ENCODE measurements around the gene ASB6. TPM values are rescaled to one million over a fixed set of nuclear protein-coding genes. Genes with fewer than 3 reads are reported as not detected.
A peak's percentile ranks its signal among the peaks of the same experiment; 100 is the strongest.

The ASB6 gene
- total and polyA plus RNA-seq, 7 experiments from 2014 or later = 18.5 to 40.9 (median 28.1) TPM

DNA sequence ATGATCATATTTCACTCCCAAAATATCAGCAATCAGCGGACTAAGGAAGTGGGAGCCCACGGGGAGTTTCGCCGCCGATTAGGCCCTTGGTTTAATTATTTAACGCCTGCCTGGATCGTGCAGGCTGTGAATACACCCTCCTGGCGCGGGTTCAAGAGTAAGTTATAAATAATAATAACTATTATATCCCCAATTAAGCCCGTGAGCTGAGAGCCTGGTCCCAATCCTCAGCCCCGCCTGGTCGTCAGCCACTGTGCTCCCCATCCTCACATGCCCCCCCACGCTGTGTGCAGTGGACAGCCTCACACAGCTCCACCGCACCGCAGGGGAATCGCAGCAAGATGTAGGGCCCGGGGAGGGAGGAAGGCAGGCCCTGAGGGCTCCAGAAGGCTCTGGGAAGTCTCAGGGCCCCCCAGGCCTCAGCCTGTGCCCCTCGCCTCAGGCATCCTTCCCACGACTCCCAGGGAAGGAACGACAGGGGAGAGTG, 12.6 kb upstream of the ASB6 start:
- Histone ChIP-seq H3K4me3 (ENCODE audit: low read length) (no peak overlapping the region), H3K36me3 (ENCODE audit: control insufficient read depth in 2 of 3, insufficient read depth in 3 of 3, low read length in 3 of 3) (no peaks in the 10 kb centered on the region), H3K4me1 (ENCODE audit: control insufficient read depth in 2 of 2, insufficient read depth in 2 of 2, low read length in 2 of 2) (no peaks in the 10 kb centered on the region), H3K27me3 (ENCODE audit: control insufficient read depth in 2 of 2, insufficient read depth in 2 of 2, low read length in 2 of 2) (no peaks in the 10 kb centered on the region), H3K9me3 (ENCODE audit: control insufficient read depth in 2 of 3, low read length in 3 of 3) (no peaks in the 10 kb centered on the region), H3K27ac (ENCODE audit: low read depth, low read length) (no peak overlapping the region)
- DNase-seq (no peak), ATAC-seq (no peak)
- Mint-ChIP-seq H3K27ac (no peak overlapping the region), H3K36me3 (no peaks in the 10 kb centered on the region), H3K27me3 (peaks cover 0 to 3% (median 0%) of the 10 kb centered on the region in 5 donors), H3K4me1 (no peaks in the 10 kb centered on the region), H3K4me3 (no peak overlapping the region), H3K9me3 (no peaks in the 10 kb centered on the region)
- intact Hi-C loops (cut with micrococcal nuclease) = no loop called here
- ChIA-PET POLR2A (no interaction called here), CTCF (no interaction called here)

DNA sequence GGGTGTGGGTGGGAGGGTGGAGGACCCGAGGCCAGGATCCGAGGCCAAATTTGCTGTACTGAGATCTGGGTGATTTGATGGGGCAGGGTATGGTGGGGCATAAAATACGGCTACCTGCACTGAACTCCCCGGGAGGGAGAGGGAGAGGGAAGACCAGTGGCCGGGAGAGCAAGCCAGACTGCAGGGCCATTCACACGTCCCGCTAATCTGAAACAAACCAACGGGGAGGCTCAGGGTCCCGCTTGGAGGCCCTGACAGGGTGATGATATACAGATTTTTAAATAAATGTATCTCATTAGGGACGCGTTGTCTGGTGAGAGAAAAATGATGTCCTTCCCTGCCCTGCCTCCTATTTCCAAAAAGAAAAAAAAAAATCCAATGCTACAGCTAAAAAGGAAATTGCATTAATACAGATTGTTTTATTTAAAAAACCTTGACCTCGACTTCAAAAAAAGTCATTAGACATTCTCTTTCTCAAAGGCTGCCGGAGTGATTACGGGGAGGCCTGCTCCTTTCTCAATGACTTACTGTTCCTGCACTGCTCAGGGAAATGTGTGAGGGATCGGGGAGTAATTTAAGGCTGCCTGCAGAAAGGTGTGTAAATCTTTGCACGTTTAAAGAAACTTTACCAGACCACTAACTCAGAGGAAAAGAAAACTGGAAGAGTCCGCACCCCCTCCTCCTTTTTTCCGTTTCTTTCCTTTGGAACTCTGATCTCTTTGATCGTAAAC, 12.0 kb upstream of the ASB6 start:
- no peaks in the 10 kb centered on the region for H3K4me1 ChIP-seq (ENCODE audit: control insufficient read depth in 2 of 2, insufficient read depth in 2 of 2, low read length in 2 of 2)

DNA sequence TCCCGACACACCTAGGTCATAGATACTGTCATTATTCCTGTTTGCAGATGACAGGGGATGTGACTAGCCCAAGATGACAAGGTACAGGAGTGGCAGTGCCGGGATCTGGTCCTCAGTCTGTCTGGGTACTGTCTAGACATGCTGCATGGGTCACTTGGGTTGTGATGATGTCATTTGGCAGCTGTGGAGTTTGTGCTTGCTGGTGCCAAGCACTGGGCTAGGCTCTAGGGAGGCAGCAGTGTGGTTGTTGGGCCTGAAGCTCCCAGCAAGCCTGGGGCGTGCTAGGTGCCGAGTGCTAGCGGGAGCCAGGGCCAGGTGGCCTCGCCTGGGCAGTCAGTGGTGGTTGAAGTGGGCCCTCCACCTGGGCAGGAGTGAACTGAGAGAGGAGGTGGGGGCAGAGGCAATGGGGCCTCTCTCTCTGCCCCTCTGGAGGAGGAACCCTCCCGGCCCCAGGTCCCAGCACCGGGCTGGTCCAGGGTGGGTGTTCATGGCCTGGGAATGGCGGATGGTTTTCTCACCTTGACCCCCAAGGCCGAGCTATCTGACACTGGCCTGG, 8.8 kb upstream of the ASB6 start:
- DNase-seq (no peak), ATAC-seq (no peak)
- no peaks in the 10 kb centered on the region for H3K4me1 ChIP-seq (ENCODE audit: control insufficient read depth in 2 of 2, insufficient read depth in 2 of 2, low read length in 2 of 2)
- H3K27me3 ChIP-seq (ENCODE audit: control insufficient read depth in 2 of 2, insufficient read depth in 2 of 2, low read length in 2 of 2) = no peaks in the 10 kb centered on the region
- CTCF ChIA-PET = no interaction called here
- Mint-ChIP-seq H3K4me3 (no peak overlapping the region), H3K4me1 (no peaks in the 10 kb centered on the region), H3K36me3 (no peaks in the 10 kb centered on the region), H3K27ac (no peak overlapping the region), H3K27me3 (peaks cover 0 to 3% (median 0%) of the 10 kb centered on the region in 5 donors), H3K9me3 (no peaks in the 10 kb centered on the region)
- no peaks in the 10 kb centered on the region for H3K36me3 ChIP-seq (ENCODE audit: control insufficient read depth in 2 of 3, insufficient read depth in 3 of 3, low read length in 3 of 3)
- H3K4me3 ChIP-seq (ENCODE audit: low read length) = no peak overlapping the region
- no peak overlapping the region for H3K27ac ChIP-seq (ENCODE audit: low read depth, low read length)
- intact Hi-C loops (cut with micrococcal nuclease) = no loop called here
- POLR2A ChIA-PET = no interaction called here
- no peaks in the 10 kb centered on the region for H3K9me3 ChIP-seq (ENCODE audit: control insufficient read depth in 2 of 3, low read length in 3 of 3)

More for the DNA sequence above, 12.0 kb upstream of the ASB6 start:
- H3K27me3 Mint-ChIP-seq = peaks cover 0 to 3% (median 0%) of the 10 kb centered on the region in 5 donors
- H3K4me1 Mint-ChIP-seq = no peaks in the 10 kb centered on the region
- Histone ChIP-seq H3K9me3 (ENCODE audit: control insufficient read depth in 2 of 3, low read length in 3 of 3) (no peaks in the 10 kb centered on the region), H3K36me3 (ENCODE audit: control insufficient read depth in 2 of 3, insufficient read depth in 3 of 3, low read length in 3 of 3) (no peaks in the 10 kb centered on the region), H3K27ac (ENCODE audit: low read depth, low read length) (no peak overlapping the region), H3K27me3 (ENCODE audit: control insufficient read depth in 2 of 2, insufficient read depth in 2 of 2, low read length in 2 of 2) (no peaks in the 10 kb centered on the region), H3K4me3 (ENCODE audit: low read length) (no peak overlapping the region)
- POLR2A ChIA-PET = no interaction called here
- ATAC-seq = no peak
- no peak for DNase-seq
- no peaks in the 10 kb centered on the region for H3K9me3 Mint-ChIP-seq
- no peak overlapping the region for H3K27ac Mint-ChIP-seq
- intact Hi-C loops (cut with micrococcal nuclease) = no loop called here
- no peak overlapping the region for H3K4me3 Mint-ChIP-seq
- CTCF ChIA-PET = no interaction called here
- no peaks in the 10 kb centered on the region for H3K36me3 Mint-ChIP-seq

DNA sequence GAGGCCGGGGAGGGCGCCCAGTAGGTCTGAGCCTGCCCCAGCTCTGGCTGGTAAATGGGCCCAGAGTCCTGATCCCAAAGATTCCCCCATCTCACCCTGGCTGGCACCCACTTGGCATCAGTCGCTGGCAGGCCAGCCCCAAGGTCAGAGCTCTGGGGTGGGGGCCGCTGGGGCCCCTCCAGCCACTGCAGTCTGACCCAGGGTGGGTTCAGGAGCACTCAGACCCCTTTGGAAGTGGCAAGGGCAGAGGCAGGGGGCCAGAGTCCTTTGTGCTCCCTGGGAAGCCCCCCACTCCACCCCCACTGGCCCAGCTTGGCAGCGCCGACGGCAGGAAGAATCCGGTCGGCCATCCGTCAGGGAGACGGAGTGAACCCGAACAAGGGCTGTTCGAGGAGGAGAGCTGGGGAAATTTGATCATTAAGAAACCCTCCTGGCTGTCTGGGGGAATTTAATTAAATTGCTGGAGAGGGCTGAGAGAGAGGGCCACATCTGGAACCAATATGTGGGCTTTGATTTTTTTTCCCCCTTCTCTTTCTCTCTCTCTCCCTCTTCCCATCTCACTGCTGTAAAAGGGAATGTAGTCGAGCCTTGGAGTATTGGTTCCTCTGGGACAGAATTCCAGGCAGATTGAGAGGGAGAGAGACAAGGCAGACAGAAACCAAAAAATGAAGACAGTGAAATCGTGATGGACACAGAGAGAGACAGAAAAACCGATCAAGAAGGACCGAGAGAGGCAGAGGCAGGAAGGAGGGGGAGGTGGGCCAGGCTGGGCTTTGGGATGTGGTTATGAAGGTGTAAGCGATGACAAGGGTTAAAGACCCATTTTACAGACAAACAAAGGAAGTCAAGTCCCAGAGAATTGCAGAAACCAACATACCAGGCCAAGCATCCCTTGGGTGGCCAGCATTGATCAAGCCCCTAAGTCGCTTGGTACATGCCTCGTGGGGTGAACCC, 8.1 kb upstream of the ASB6 start:
- POLR2A ChIA-PET = no interaction called here
- Histone ChIP-seq H3K27ac (ENCODE audit: low read depth, low read length) (no peak overlapping the region), H3K36me3 (ENCODE audit: control insufficient read depth in 2 of 3, insufficient read depth in 3 of 3, low read length in 3 of 3) (no peaks in the 10 kb centered on the region), H3K9me3 (ENCODE audit: control insufficient read depth in 2 of 3, low read length in 3 of 3) (no peaks in the 10 kb centered on the region), H3K27me3 (ENCODE audit: control insufficient read depth in 2 of 2, insufficient read depth in 2 of 2, low read length in 2 of 2) (no peaks in the 10 kb centered on the region), H3K4me1 (ENCODE audit: control insufficient read depth in 2 of 2, insufficient read depth in 2 of 2, low read length in 2 of 2) (no peaks in the 10 kb centered on the region), H3K4me3 (ENCODE audit: low read length) (no peak overlapping the region)
- Mint-ChIP-seq H3K4me1 (no peaks in the 10 kb centered on the region), H3K9me3 (no peaks in the 10 kb centered on the region), H3K36me3 (no peaks in the 10 kb centered on the region), H3K27ac (no peak overlapping the region), H3K27me3 (peaks cover 0 to 3% (median 0%) of the 10 kb centered on the region in 5 donors), H3K4me3 (no peak overlapping the region)
- CTCF ChIA-PET = no interaction called here
- intact Hi-C loops (cut with micrococcal nuclease) = no loop called here
- ATAC-seq (no peak), DNase-seq (no peak)

DNA sequence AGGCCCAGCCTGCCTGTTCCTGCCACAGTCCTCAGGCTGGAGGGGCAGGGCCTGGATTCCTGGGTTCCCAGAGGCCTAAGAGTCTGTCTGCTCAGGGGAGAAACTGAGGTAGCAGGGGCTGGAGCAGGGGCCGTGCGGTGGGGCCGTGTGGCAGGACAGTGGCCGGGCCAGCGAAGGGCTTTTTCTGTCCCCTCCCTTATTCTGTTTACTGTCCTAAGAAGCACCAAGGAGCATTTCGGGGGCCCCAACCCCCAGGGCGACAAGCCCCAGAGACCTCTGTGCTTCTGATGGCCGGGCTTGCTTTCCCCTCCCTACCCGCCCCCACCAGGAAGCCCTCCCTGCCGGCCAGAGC, 6.8 kb upstream of the ASB6 start:
- intact Hi-C loops (cut with micrococcal nuclease) = no loop called here
- Mint-ChIP-seq H3K9me3 (no peaks in the 10 kb centered on the region), H3K4me1 (no peaks in the 10 kb centered on the region)

DNA sequence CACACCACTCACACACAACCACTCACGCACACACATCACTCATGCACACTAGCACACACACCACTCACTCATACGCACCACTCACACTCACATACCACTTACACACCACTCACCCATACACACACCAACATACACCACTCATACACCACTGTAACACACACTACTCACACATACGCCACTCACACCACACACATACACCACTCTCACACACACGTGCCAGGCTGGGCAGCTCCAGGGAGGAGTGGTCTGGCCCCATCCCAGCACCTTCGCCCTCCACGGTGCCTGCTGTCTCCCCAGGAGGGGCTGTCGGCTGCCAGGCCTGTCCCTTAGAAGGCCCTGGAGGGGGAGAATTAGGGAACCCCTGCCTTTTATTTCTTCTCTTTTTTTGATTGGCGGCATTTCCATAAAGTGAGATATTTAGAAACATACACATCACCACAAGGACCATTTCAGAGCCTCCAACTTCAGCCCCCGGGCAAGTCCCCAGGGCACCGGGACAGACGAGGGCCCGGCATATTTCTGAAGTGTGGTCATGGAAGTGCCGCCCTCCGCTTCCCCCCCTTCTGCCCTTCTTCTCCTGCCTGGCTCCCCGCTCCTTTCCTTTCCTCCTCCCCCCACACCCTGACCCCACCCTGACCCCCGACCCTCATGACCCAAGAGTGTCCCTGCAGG, 6.3 kb upstream of the ASB6 start:
- Mint-ChIP-seq H3K4me3 (no peak overlapping the region), H3K36me3 (no peaks in the 10 kb centered on the region), H3K27ac (peak overlapping the region in 1 of 9 donors; percentile 20), H3K27me3 (peaks cover 0 to 3% (median 0%) of the 10 kb centered on the region in 5 donors), H3K4me1 (no peaks in the 10 kb centered on the region), H3K9me3 (no peaks in the 10 kb centered on the region)
- ChIA-PET POLR2A (no interaction called here), CTCF (no interaction called here)
- H3K27me3 ChIP-seq (ENCODE audit: control insufficient read depth in 2 of 2, insufficient read depth in 2 of 2, low read length in 2 of 2) = no peaks in the 10 kb centered on the region
- intact Hi-C loops (cut with micrococcal nuclease) = no loop called here
- no peaks in the 10 kb centered on the region for H3K9me3 ChIP-seq (ENCODE audit: control insufficient read depth in 2 of 3, low read length in 3 of 3)
- ATAC-seq (no peak), DNase-seq (no peak)
- H3K27ac ChIP-seq (ENCODE audit: low read depth, low read length) = no peak overlapping the region
- H3K4me1 ChIP-seq (ENCODE audit: control insufficient read depth in 2 of 2, insufficient read depth in 2 of 2, low read length in 2 of 2) = no peaks in the 10 kb centered on the region
- no peak overlapping the region for H3K4me3 ChIP-seq (ENCODE audit: low read length)
- no peaks in the 10 kb centered on the region for H3K36me3 ChIP-seq (ENCODE audit: control insufficient read depth in 2 of 3, insufficient read depth in 3 of 3, low read length in 3 of 3)

More for the DNA sequence above, 6.8 kb upstream of the ASB6 start:
- Histone ChIP-seq H3K27me3 (ENCODE audit: control insufficient read depth in 2 of 2, insufficient read depth in 2 of 2, low read length in 2 of 2) (no peaks in the 10 kb centered on the region), H3K4me1 (ENCODE audit: control insufficient read depth in 2 of 2, insufficient read depth in 2 of 2, low read length in 2 of 2) (no peaks in the 10 kb centered on the region), H3K36me3 (ENCODE audit: control insufficient read depth in 2 of 3, insufficient read depth in 3 of 3, low read length in 3 of 3) (no peaks in the 10 kb centered on the region), H3K27ac (ENCODE audit: low read depth, low read length) (no peak overlapping the region), H3K4me3 (ENCODE audit: low read length) (no peak overlapping the region), H3K9me3 (ENCODE audit: control insufficient read depth in 2 of 3, low read length in 3 of 3) (no peaks in the 10 kb centered on the region)
- H3K27ac Mint-ChIP-seq = no peak overlapping the region
- peaks cover 0 to 3% (median 0%) of the 10 kb centered on the region in 5 donors for H3K27me3 Mint-ChIP-seq
- no peak overlapping the region for H3K4me3 Mint-ChIP-seq
- ChIA-PET POLR2A (no interaction called here), CTCF (no interaction called here)
- no peak for DNase-seq
- no peak for ATAC-seq
- no peaks in the 10 kb centered on the region for H3K36me3 Mint-ChIP-seq

Data from naive thymus-derived CD4-positive, alpha-beta T cell (primary cell).